ENCODE measurements around the gene BIRC3. TPM values are rescaled to one million over a fixed set of nuclear protein-coding genes. Genes with fewer than 3 reads are reported as not detected.

Gene BIRC3
- total RNA-seq, 1 experiment from 2014 or later = 65.4 TPM

- ChIA-PET CTCF (no interaction called here), POLR2A (no interaction called here)
- intact Hi-C loops (cut with micrococcal nuclease; ENCODE audit: unreplicated experiment) (no loop called here), in situ Hi-C loops (cut with HindIII; ENCODE audit: low pct_unique_long_range_greater_than_20kb, low sequenced_read_pairs) (no loop called here)
- no peak overlapping the region for H3K4me3 ChIP-seq (ENCODE audit: low read depth in 2 of 2, low read length in 2 of 2)
- H3K27ac ChIP-seq (ENCODE audit: low read length) = 0 out of 2 replicates have a peak overlapping the region, but pooled peaks have one; percentile 29
- ATAC-seq (peak; percentile 52; the same call in 1 of the 2 replicates), DNase-seq (ENCODE audit: low read depth, low spot score) (no peak)
- peaks cover 42% of the 10 kb centered on the region for H3K36me3 ChIP-seq (ENCODE audit: control insufficient read depth, insufficient read depth, low read length)
- no peaks in the 10 kb centered on the region for H3K9me3 ChIP-seq (ENCODE audit: control insufficient read depth, insufficient read depth, low read depth, low read length)
- BruUV-seq (replicated peaks) = no TSS peak
- H3K4me1 ChIP-seq (ENCODE audit: control insufficient read depth, insufficient read depth, low read length) = peaks cover 6% of the 10 kb centered on the region; the same call in 1 of the 2 replicates
- no peaks in the 10 kb centered on the region for H3K27me3 ChIP-seq (ENCODE audit: control insufficient read depth, insufficient read depth, low read length)
- TF ChIP-seq SIN3A (IDR thresholded peaks at IDR 0.05; ENCODE audit: borderline replicate concordance, insufficient read depth, low read depth, low read length) (no peak), REST (IDR thresholded peaks at IDR 0.05; ENCODE audit: insufficient read depth in 1 of 2, low read depth in 2 of 2, low read length in 1 of 2) (no peak), CTCF (IDR thresholded peaks at IDR 0.05) (no peak), TCF7L2 (IDR thresholded peaks at IDR 0.05; ENCODE audit: low read depth, low read length) (no peak), POLR2AphosphoS5 (IDR thresholded peaks at IDR 0.05; ENCODE audit: low read depth, low read length) (no peak)
These were observed 58.6 kb downstream of the BIRC3 start for GRCh38 chr11:102375720-102376399.

GRCh38 chr11:102377891-102378290 is 60.6 kb downstream of the BIRC3 start:
- no peak overlapping the region for H3K4me3 ChIP-seq (ENCODE audit: low read depth in 2 of 2, low read length in 2 of 2)
- H3K27me3 ChIP-seq (ENCODE audit: control insufficient read depth, insufficient read depth, low read length) = no peaks in the 10 kb centered on the region
- CTCF ChIA-PET = no interaction called here
- ATAC-seq (no peak), DNase-seq (ENCODE audit: low read depth, low spot score) (no peak)
- no peaks in the 10 kb centered on the region for H3K9me3 ChIP-seq (ENCODE audit: control insufficient read depth, insufficient read depth, low read depth, low read length)
- TF ChIP-seq SIN3A (IDR thresholded peaks at IDR 0.05; ENCODE audit: borderline replicate concordance, insufficient read depth, low read depth, low read length) (no peak), CTCF (IDR thresholded peaks at IDR 0.05) (no peak), POLR2AphosphoS5 (IDR thresholded peaks at IDR 0.05; ENCODE audit: low read depth, low read length) (no peak), REST (IDR thresholded peaks at IDR 0.05; ENCODE audit: insufficient read depth in 1 of 2, low read depth in 2 of 2, low read length in 1 of 2) (no peak), TCF7L2 (IDR thresholded peaks at IDR 0.05; ENCODE audit: low read depth, low read length) (no peak)
- H3K27ac ChIP-seq (ENCODE audit: low read length) = no peak overlapping the region
- H3K4me1 ChIP-seq (ENCODE audit: control insufficient read depth, insufficient read depth, low read length) = peaks cover 6% of the 10 kb centered on the region; the same call in 1 of the 2 replicates
- intact Hi-C loops (cut with micrococcal nuclease; ENCODE audit: unreplicated experiment) (no loop called here), in situ Hi-C loops (cut with HindIII; ENCODE audit: low pct_unique_long_range_greater_than_20kb, low sequenced_read_pairs) (no loop called here)
- BruUV-seq (replicated peaks) = TSS peak; percentile 28
- peaks cover 44% of the 10 kb centered on the region for H3K36me3 ChIP-seq (ENCODE audit: control insufficient read depth, insufficient read depth, low read length)
- POLR2A ChIA-PET = no interaction called here
